ENCODE data around the gene ARHGEF28.

ARHGEF28 gene

GRCh38 chr5:73606206-73606753 is 19.7 kb upstream of the ARHGEF28 start:
- no peaks in the 10 kb centered on the region for H3K27me3 ChIP-seq (ENCODE audit: control insufficient read depth, insufficient read depth, low read length)
- no peak overlapping the region for H3K27ac ChIP-seq (ENCODE audit: low read length)
- no peaks in the 10 kb centered on the region for H3K9me3 ChIP-seq (ENCODE audit: control insufficient read depth, low read depth, low read length)
- H3K36me3 ChIP-seq (ENCODE audit: control insufficient read depth, low read depth, low read length): no peaks in the 10 kb centered on the region
- no peaks in the 10 kb centered on the region for H3K4me1 ChIP-seq (ENCODE audit: control insufficient read depth, low read depth, low read length)
- no peak overlapping the region for H3K9ac ChIP-seq (ENCODE audit: low read length)
- no peak overlapping the region for H3K4me3 ChIP-seq (ENCODE audit: low read length)

GRCh38 chr5:73607228-73607627 is 18.8 kb upstream of the ARHGEF28 start:
- Histone ChIP-seq H3K4me3 (ENCODE audit: low read length) (no peak overlapping the region), H3K4me1 (ENCODE audit: control insufficient read depth, low read depth, low read length) (no peaks in the 10 kb centered on the region), H3K9me3 (ENCODE audit: control insufficient read depth, low read depth, low read length) (no peaks in the 10 kb centered on the region), H3K9ac (ENCODE audit: low read length) (no peak overlapping the region), H3K36me3 (ENCODE audit: control insufficient read depth, low read depth, low read length) (no peaks in the 10 kb centered on the region), H3K27me3 (ENCODE audit: control insufficient read depth, insufficient read depth, low read length) (no peaks in the 10 kb centered on the region), H3K27ac (ENCODE audit: low read length) (no peak overlapping the region)

GRCh38 chr5:73612799-73613198 is 13.2 kb upstream of the ARHGEF28 start:
- Histone ChIP-seq H3K4me1 (ENCODE audit: control insufficient read depth, low read depth, low read length) (no peaks in the 10 kb centered on the region), H3K27ac (ENCODE audit: low read length) (no peak overlapping the region), H3K36me3 (ENCODE audit: control insufficient read depth, low read depth, low read length) (no peaks in the 10 kb centered on the region), H3K27me3 (ENCODE audit: control insufficient read depth, insufficient read depth, low read length) (no peaks in the 10 kb centered on the region), H3K9me3 (ENCODE audit: control insufficient read depth, low read depth, low read length) (no peaks in the 10 kb centered on the region), H3K9ac (ENCODE audit: low read length) (no peak overlapping the region), H3K4me3 (ENCODE audit: low read length) (no peak overlapping the region)

- Histone ChIP-seq H3K27ac (ENCODE audit: low read length) (no peak overlapping the region), H3K9ac (ENCODE audit: low read length) (no peak overlapping the region), H3K9me3 (ENCODE audit: control insufficient read depth, low read depth, low read length) (no peaks in the 10 kb centered on the region), H3K27me3 (ENCODE audit: control insufficient read depth, insufficient read depth, low read length) (no peaks in the 10 kb centered on the region), H3K4me3 (ENCODE audit: low read length) (no peak overlapping the region), H3K4me1 (ENCODE audit: control insufficient read depth, low read depth, low read length) (no peaks in the 10 kb centered on the region), H3K36me3 (ENCODE audit: control insufficient read depth, low read depth, low read length) (no peaks in the 10 kb centered on the region)
Observed at GRCh38 chr5:73615085-73615484, 10.9 kb upstream of the ARHGEF28 start.

- H3K4me3 ChIP-seq (ENCODE audit: low read length): no peak overlapping the region
- H3K9me3 ChIP-seq (ENCODE audit: control insufficient read depth, low read depth, low read length): no peaks in the 10 kb centered on the region
- H3K36me3 ChIP-seq (ENCODE audit: control insufficient read depth, low read depth, low read length): no peaks in the 10 kb centered on the region
- no peak overlapping the region for H3K9ac ChIP-seq (ENCODE audit: low read length)
- H3K27ac ChIP-seq (ENCODE audit: low read length): no peak overlapping the region
- no peaks in the 10 kb centered on the region for H3K4me1 ChIP-seq (ENCODE audit: control insufficient read depth, low read depth, low read length)
- H3K27me3 ChIP-seq (ENCODE audit: control insufficient read depth, insufficient read depth, low read length): no peaks in the 10 kb centered on the region
Observed at GRCh38 chr5:73615947-73616346, 10.0 kb upstream of the ARHGEF28 start.

- peaks cover 3% of the 10 kb centered on the region for H3K4me1 ChIP-seq (ENCODE audit: control insufficient read depth, low read depth, low read length)
- no peak overlapping the region for H3K27ac ChIP-seq (ENCODE audit: low read length)
- H3K36me3 ChIP-seq (ENCODE audit: control insufficient read depth, low read depth, low read length): no peaks in the 10 kb centered on the region
- H3K27me3 ChIP-seq (ENCODE audit: control insufficient read depth, insufficient read depth, low read length): no peaks in the 10 kb centered on the region
- no peaks in the 10 kb centered on the region for H3K9me3 ChIP-seq (ENCODE audit: control insufficient read depth, low read depth, low read length)
- no peak overlapping the region for H3K9ac ChIP-seq (ENCODE audit: low read length)
- no peak overlapping the region for H3K4me3 ChIP-seq (ENCODE audit: low read length)
Observed at GRCh38 chr5:73617510-73618279, 8.3 kb upstream of the ARHGEF28 start.

- Histone ChIP-seq H3K27ac (ENCODE audit: low read length) (no peak overlapping the region), H3K36me3 (ENCODE audit: control insufficient read depth, low read depth, low read length) (no peaks in the 10 kb centered on the region), H3K9me3 (ENCODE audit: control insufficient read depth, low read depth, low read length) (no peaks in the 10 kb centered on the region), H3K4me3 (ENCODE audit: low read length) (no peak overlapping the region), H3K4me1 (ENCODE audit: control insufficient read depth, low read depth, low read length) (peaks cover 3% of the 10 kb centered on the region), H3K27me3 (ENCODE audit: control insufficient read depth, insufficient read depth, low read length) (no peaks in the 10 kb centered on the region), H3K9ac (ENCODE audit: low read length) (no peak overlapping the region)
Observed at GRCh38 chr5:73619606-73620333, 6.2 kb upstream of the ARHGEF28 start.

- Histone ChIP-seq H3K4me1 (ENCODE audit: control insufficient read depth, low read depth, low read length) (peaks cover 3% of the 10 kb centered on the region), H3K27ac (ENCODE audit: low read length) (no peak overlapping the region), H3K27me3 (ENCODE audit: control insufficient read depth, insufficient read depth, low read length) (peaks cover 3% of the 10 kb centered on the region), H3K36me3 (ENCODE audit: control insufficient read depth, low read depth, low read length) (no peaks in the 10 kb centered on the region), H3K4me3 (ENCODE audit: low read length) (no peak overlapping the region), H3K9me3 (ENCODE audit: control insufficient read depth, low read depth, low read length) (no peaks in the 10 kb centered on the region), H3K9ac (ENCODE audit: low read length) (no peak overlapping the region)
Observed at GRCh38 chr5:73620334-73620687, 5.7 kb upstream of the ARHGEF28 start.

- H3K9me3 ChIP-seq (ENCODE audit: control insufficient read depth, low read depth, low read length): no peaks in the 10 kb centered on the region
- H3K4me3 ChIP-seq (ENCODE audit: low read length): no peak overlapping the region
- no peak overlapping the region for H3K9ac ChIP-seq (ENCODE audit: low read length)
- no peak overlapping the region for H3K27ac ChIP-seq (ENCODE audit: low read length)
- H3K36me3 ChIP-seq (ENCODE audit: control insufficient read depth, low read depth, low read length): no peaks in the 10 kb centered on the region
- H3K27me3 ChIP-seq (ENCODE audit: control insufficient read depth, insufficient read depth, low read length): peaks cover 28% of the 10 kb centered on the region
- H3K4me1 ChIP-seq (ENCODE audit: control insufficient read depth, low read depth, low read length): peaks cover 3% of the 10 kb centered on the region
Observed at GRCh38 chr5:73623060-73623459, 2.9 kb upstream of the ARHGEF28 start.

- Histone ChIP-seq H3K27me3 (ENCODE audit: control insufficient read depth, insufficient read depth, low read length) (peaks cover 37% of the 10 kb centered on the region), H3K4me3 (ENCODE audit: low read length) (no peak overlapping the region), H3K9me3 (ENCODE audit: control insufficient read depth, low read depth, low read length) (no peaks in the 10 kb centered on the region), H3K27ac (ENCODE audit: low read length) (no peak overlapping the region), H3K9ac (ENCODE audit: low read length) (no peak overlapping the region), H3K4me1 (ENCODE audit: control insufficient read depth, low read depth, low read length) (peaks cover 3% of the 10 kb centered on the region), H3K36me3 (ENCODE audit: control insufficient read depth, low read depth, low read length) (no peaks in the 10 kb centered on the region)
Observed at GRCh38 chr5:73623901-73624404, 2.0 kb upstream of the ARHGEF28 start.

- peaks cover 3% of the 10 kb centered on the region for H3K4me1 ChIP-seq (ENCODE audit: control insufficient read depth, low read depth, low read length)
- H3K27me3 ChIP-seq (ENCODE audit: control insufficient read depth, insufficient read depth, low read length): peaks cover 43% of the 10 kb centered on the region
- H3K9ac ChIP-seq (ENCODE audit: low read length): no peak overlapping the region
- H3K36me3 ChIP-seq (ENCODE audit: control insufficient read depth, low read depth, low read length): no peaks in the 10 kb centered on the region
- H3K27ac ChIP-seq (ENCODE audit: low read length): no peak overlapping the region
- H3K4me3 ChIP-seq (ENCODE audit: low read length): no peak overlapping the region
- H3K9me3 ChIP-seq (ENCODE audit: control insufficient read depth, low read depth, low read length): no peaks in the 10 kb centered on the region
Observed at GRCh38 chr5:73624888-73625287, 1.1 kb upstream of the ARHGEF28 start.

Measured in iPS-18a (cell line).